H1 (cell line): ENCODE results near the gene CSNK2B. TPM values are rescaled to one million over a fixed set of nuclear protein-coding genes. Genes with fewer than 3 reads are reported as not detected.
A peak's percentile ranks its signal among the peaks of the same experiment; 100 is the strongest.

Experiments
- CTCF ChIA-PET: fragments of 300-600 bp; sonication (Branson Sonifier 250); formaldehyde crosslinking; loops from one replicate; lab custom pipeline; 2021; ENCODE audit not compliant: partially characterized antibody; lab: Charles Lee
- POLR2A ChIA-PET: fragments of 300-600 bp; sonication (Branson Sonifier 250); formaldehyde crosslinking; loops from one replicate; lab custom pipeline; 2021; ENCODE audit warnings: inconsistent platforms; ENCODE audit not compliant: partially characterized antibody; lab: Charles Lee
- DNase-seq, 2 experiments: peaks; one replicate each; pipeline versions ENCODE4 v3.0.0 to v3.0.0-alpha.2; 2010 to 2022; ENCODE audit warnings: low spot score in 2 of 2, low read depth in 1 of 2, mixed read lengths in 1 of 2
- FAIRE-seq: peaks from 2 replicates; lab custom pipeline; 2011; peaks lifted over from hg19 to GRCh38; lab: Jason Lieb, UNC
- H2AFZ ChIP-seq: 2 replicates; pipeline ENCODE4 v1.8.1; 2012; ENCODE audit warnings: low read length, inconsistent platforms
- H2AK5ac ChIP-seq: 2 replicates; pipeline ENCODE4 v1.6.1; 2013; ENCODE audit warnings: low read depth, low read length
- H2BK120ac ChIP-seq: replicated peaks from 2 replicates; pipeline ENCODE3; 2013; ENCODE audit warnings: low read depth, low read length, inconsistent platforms
- H2BK12ac ChIP-seq: 2 replicates; pipeline ENCODE4 v1.6.1; 2013; ENCODE audit warnings: low read depth, low read length
- H2BK15ac ChIP-seq: 2 replicates; pipeline ENCODE4 v1.6.1; 2013; ENCODE audit warnings: low read length
- H2BK20ac ChIP-seq: 2 replicates; pipeline ENCODE4 v1.6.1; 2013; ENCODE audit warnings: low read length
- H2BK5ac ChIP-seq: 2 replicates; pipeline ENCODE4 v1.6.1; 2013; ENCODE audit warnings: low read depth, low read length
- H3K14ac ChIP-seq: 2 replicates; pipeline ENCODE4 v1.6.1; 2013; ENCODE audit warnings: inconsistent platforms; ENCODE audit not compliant: insufficient read length
- H3K18ac ChIP-seq: 2 replicates; pipeline ENCODE4 v1.6.1; 2013; ENCODE audit warnings: low read length; ENCODE audit errors: extremely low read depth
- H3K23ac ChIP-seq: 2 replicates; pipeline ENCODE4 v1.6.1; 2013; ENCODE audit warnings: inconsistent platforms; ENCODE audit not compliant: insufficient read length
- H3K23me2 ChIP-seq: 2 replicates; pipeline ENCODE4 v1.6.1; 2013; ENCODE audit warnings: low read depth, low read length
- H3K27ac ChIP-seq: 2 replicates; pipeline ENCODE4 v1.6.1; 2011; ENCODE audit warnings: low read depth, low read length, inconsistent platforms
- H3K27me3 ChIP-seq, 4 experiments: replicated peaks in 1 of 4; 1 replicate in 1 of 4; 2 replicates in 3 of 4; pipeline versions ENCODE4 v1.6.1 to v1.8.1; 2011 to 2013; ENCODE audit warnings: low read length in 3 of 4, mild to moderate bottlenecking in 3 of 4, inconsistent platforms in 2 of 4, mixed read lengths in 2 of 4, moderate library complexity in 1 of 4; ENCODE audit not compliant: control insufficient read depth in 3 of 4, insufficient read depth in 3 of 4; ENCODE audit errors: extremely low read depth in 1 of 4
- H3K36me3 ChIP-seq, 4 experiments: 2 replicates each; pipeline versions ENCODE4 v1.6.1 to v1.8.1; 2011 to 2013; ENCODE audit warnings: mild to moderate bottlenecking in 4 of 4, low read length in 3 of 4, moderate library complexity in 2 of 4, control low read depth in 1 of 4, inconsistent platforms in 1 of 4; ENCODE audit not compliant: insufficient read depth in 4 of 4, control insufficient read depth in 2 of 4
- H3K4ac ChIP-seq: replicated peaks from 2 replicates; pipeline ENCODE3; 2013; ENCODE audit warnings: low read length, low read depth, mixed read lengths, inconsistent platforms; ENCODE audit not compliant: insufficient read length
- H3K4me1 ChIP-seq, 4 experiments: replicated peaks in 1 of 4; 1 replicate in 1 of 4; 2 replicates in 3 of 4; pipeline versions ENCODE4 v1.6.1 to v1.8.1; 2011 to 2013; ENCODE audit warnings: low read length in 3 of 4, inconsistent platforms in 2 of 4, mixed read lengths in 1 of 4; ENCODE audit not compliant: insufficient read depth in 4 of 4, control insufficient read depth in 3 of 4
- H3K4me2 ChIP-seq, 2 experiments: 2 replicates each; pipeline versions ENCODE4 v1.6.1 to v1.8.1; 2011 to 2013; ENCODE audit warnings: low read depth in 2 of 2, low read length in 2 of 2, control low read depth in 1 of 2, inconsistent platforms in 1 of 2, mild to moderate bottlenecking in 1 of 2; ENCODE audit not compliant: insufficient read depth in 1 of 2
- H3K4me3 ChIP-seq, 4 experiments: fragments of 200-600, 300-600 bp in 1 of 4; sonication (generic), shearing (Covaris generic), sonication (Bioruptor Twin) in 1 of 4; 2 replicates each; pipeline versions ENCODE4 v1.5.1 to v1.8.1; 2011 to 2016; ENCODE audit warnings: low read length in 4 of 4, low read depth in 3 of 4, control low read depth in 2 of 4, inconsistent platforms in 2 of 4, mild to moderate bottlenecking in 2 of 4, mixed read lengths in 1 of 4, moderate library complexity in 1 of 4; ENCODE audit not compliant: insufficient read depth in 2 of 4; ENCODE audit errors: extremely low read depth in 1 of 4
- H3K56ac ChIP-seq: replicated peaks from 2 replicates; pipeline ENCODE3; 2013; ENCODE audit warnings: low read depth, mild to moderate bottlenecking, mixed read lengths, low read length, inconsistent platforms; ENCODE audit not compliant: insufficient read length
- H3K79me1 ChIP-seq: 2 replicates; pipeline ENCODE4 v1.6.1; 2013; ENCODE audit warnings: low read depth, low read length, control low read depth
- H3K79me2 ChIP-seq, 2 experiments: 2 replicates each; pipeline versions ENCODE4 v1.6.1 to v1.8.1; 2012 to 2013; ENCODE audit warnings: low read length in 2 of 2, mild to moderate bottlenecking in 2 of 2, inconsistent platforms in 1 of 2; ENCODE audit not compliant: insufficient read depth in 2 of 2, control insufficient read depth in 1 of 2
- H3K9ac ChIP-seq, 4 experiments: replicated peaks in 1 of 4; 1 replicate in 1 of 4; 2 replicates in 3 of 4; pipeline versions ENCODE4 v1.6.1 to v1.8.1; 2011 to 2013; ENCODE audit warnings: low read depth in 3 of 4, low read length in 3 of 4, control low read depth in 2 of 4, mild to moderate bottlenecking in 2 of 4, moderate library complexity in 2 of 4, inconsistent platforms in 1 of 4; ENCODE audit errors: extremely low read depth in 1 of 4
- H3K9me3 ChIP-seq, 2 experiments: 2 replicates each; pipeline versions ENCODE4 v1.6.1 to v1.8.1; 2012 to 2013; ENCODE audit warnings: mild to moderate bottlenecking in 2 of 2, moderate library complexity in 2 of 2, control low read depth in 1 of 2, inconsistent platforms in 1 of 2, low read depth in 1 of 2, low read length in 1 of 2, mixed read lengths in 1 of 2; ENCODE audit not compliant: insufficient read depth in 2 of 2
- H4K20me1 ChIP-seq, 2 experiments: replicated peaks in 1 of 2; 2 replicates each; pipeline versions ENCODE3 to v1.8.1; 2011 to 2013; ENCODE audit warnings: inconsistent platforms in 2 of 2, low read length in 2 of 2, mild to moderate bottlenecking in 1 of 2; ENCODE audit not compliant: insufficient read depth in 2 of 2, control insufficient read depth in 1 of 2
- H4K5ac ChIP-seq: 2 replicates; pipeline ENCODE4 v1.6.1; 2013; ENCODE audit warnings: low read length, low read depth, mixed read lengths, inconsistent platforms; ENCODE audit not compliant: insufficient read length
- H4K8ac ChIP-seq: 2 replicates; pipeline ENCODE4 v1.8.0; 2013; ENCODE audit warnings: mild to moderate bottlenecking, moderate library complexity, low read length, inconsistent platforms; ENCODE audit not compliant: insufficient read depth; ENCODE audit errors: extremely low read depth
- H4K91ac ChIP-seq: replicated peaks from 2 replicates; pipeline ENCODE3; 2013; ENCODE audit warnings: low read length, mixed read lengths, inconsistent platforms; ENCODE audit not compliant: insufficient read length
- ATF3 ChIP-seq: IDR thresholded peaks from 2 replicates; pipeline ENCODE4 v1.6.1; 2011; ENCODE audit warnings: low read depth, mild to moderate bottlenecking, low read length; ENCODE audit not compliant: insufficient read depth
- FOSL1 ChIP-seq: IDR thresholded peaks from 2 replicates; pipeline ENCODE4 v1.6.1; 2011; ENCODE audit warnings: mild to moderate bottlenecking, low read depth, low read length, moderate library complexity; ENCODE audit not compliant: insufficient read depth
- HDAC2 ChIP-seq, 2 experiments: fragments of 300-600 bp in 1 of 2; sonication (generic) in 1 of 2; IDR thresholded peaks; 2 replicates each; pipeline ENCODE4 v1.6.1; 2011 to 2012; ENCODE audit warnings: low read depth in 2 of 2, low read length in 2 of 2, mild to moderate bottlenecking in 2 of 2, moderate library complexity in 2 of 2, borderline replicate concordance in 1 of 2, inconsistent platforms in 1 of 2
- JUN ChIP-seq: IDR thresholded peaks from 2 replicates; pipeline ENCODE4 v1.6.1; 2011; ENCODE audit warnings: low read depth, mild to moderate bottlenecking, improper control_type of control experiment, low read length
- SP4 ChIP-seq: IDR thresholded peaks from 2 replicates; pipeline ENCODE4 v1.6.1; 2012; ENCODE audit warnings: low read length, inconsistent platforms
- TAF7 ChIP-seq: optimal IDR thresholded peaks from 2 replicates; pipeline ENCODE3; 2011; ENCODE audit warnings: low read depth, mild to moderate bottlenecking, inconsistent platforms, low read length, moderate library complexity, borderline replicate concordance
- WGBS, 2 experiments: shearing (Covaris generic) in 1 of 2; methylation state at CpG; one replicate each; pipeline versions ENCODE4 v1.1.6 to v1.1.7; 2013 to 2015; ENCODE audit warnings: low lambda C conversion rate in 2 of 2, mixed read lengths in 2 of 2, inconsistent platforms in 1 of 2, low coverage in 1 of 2, missing lambda C conversion rate in 1 of 2; ENCODE audit not compliant: insufficient replicate concordance in 2 of 2, insufficient coverage in 1 of 2, insufficient read length in 1 of 2; ENCODE audit errors: extremely low coverage in 1 of 2, missing lambda C conversion rate in 1 of 2; 5-methylcytosine and 5-hydroxymethylcytosine counted together
- long read RNA-seq, 2 experiments: library from RNA in 1 of 2; library from capped mRNA in 1 of 2; stranded (forward); transcript quantifications; one replicate each; pipeline ENCODE4 v2.0.0, GENCODE V29; 2021; ENCODE audit warnings: inconsistent platforms in 1 of 2
- polyA minus RNA-seq, 3 experiments: library from RNA; depleted of rRNA, polyadenylated mRNA; stranded (reverse); fragments of >200 nt; gene quantifications; 1 replicate in 2 of 3; 2 replicates in 1 of 3; pipeline ENCODE4 v1.2.3, GENCODE V29; 2011
- polyA plus RNA-seq, 7 experiments: library from polyadenylated mRNA; depleted of rRNA in 3 of 7; stranded (reverse) in 5 of 7; unstranded in 2 of 7; fragments of >200 nt in 5 of 7; fragments of 200-250 nt in 2 of 7; gene quantifications; 1 replicate in 5 of 7; 2 replicates in 1 of 7; 4 replicates in 1 of 7; pipeline versions ENCODE4 v1.2.1 to v1.2.3, GENCODE V29; 2011 to 2013; ENCODE audit warnings: missing spikeins in 2 of 7, mixed read lengths in 2 of 7
- total RNA-seq: library from RNA; stranded (reverse); fragmentation: NEBNext Ultra II Directional; extraction: Animal tissue kit (Norgen Biotek cat#: 25700); gene quantifications from 2 replicates; pipeline ENCODE4 v1.2.1, GENCODE V29; 2021

Gene CSNK2B
- total RNA-seq (192 and 208 TPM in 2 replicates), polyA plus RNA-seq (2011; rRNA removed) (147 and 169 TPM in 2 replicates), polyA minus RNA-seq (2011; rRNA and poly(A)+ RNA removed) (114 and 130 TPM in 2 replicates)
- 96.0 TPM for polyA plus RNA-seq (2011; cell fraction: cytosol; rRNA removed)
- 148 TPM for polyA plus RNA-seq (2011; cell fraction: nucleus; rRNA removed)
- 251 to 320 TPM (median 301 TPM) in 4 replicates for polyA plus RNA-seq (2012, experiment 1 of 2)
- 316 TPM for polyA plus RNA-seq (2012, experiment 2 of 2)
- 228 TPM for polyA plus RNA-seq (2013, experiment 1 of 2)
- 232 TPM for polyA plus RNA-seq (2013, experiment 2 of 2)
- 56.7 TPM for polyA minus RNA-seq (2011; cell fraction: cytosol; rRNA and poly(A)+ RNA removed)
- polyA minus RNA-seq (2011; cell fraction: nucleus; rRNA and poly(A)+ RNA removed) = 46.4 TPM
- long read RNA-seq, experiment 1, transcript CSNK2B-203 (7 exons, 948 nt) = major isoform, 241 of 296 reads
- long read RNA-seq, experiment 1, partial matches to known transcripts = 37 of 296 reads
- long read RNA-seq, experiment 1, other reads (novel, unspliced or antisense) = 14 of 296 reads
- long read RNA-seq, experiment 2, transcript CSNK2B-203 (7 exons, 948 nt) = major isoform, 205 of 215 reads
- long read RNA-seq, experiment 2, partial matches to known transcripts = 2 of 215 reads
- long read RNA-seq, experiment 2, other reads (novel, unspliced or antisense) = 4 of 215 reads

GRCh38 chr6:31665501-31666336, at the start of gene CSNK2B:
Gene CSNK2B (plus strand): TSS chr6:31666080. CDS start chr6:31666832, 752 bp downstream.
- Histone ChIP-seq H2BK120ac (no peak within 1 kb of the TSS), H3K9ac (peak within 1 kb of the TSS; percentile 80 to 95 (median 90)), H4K20me1 (peaks cover 7 to 11% of the 10 kb centered on the region in 2 experiments), H3K23ac (no peak within 1 kb of the TSS), H4K5ac (peak within 1 kb of the TSS; percentile 92), H3K27ac (peak within 1 kb of the TSS; percentile 97), H3K4me1 (peaks cover 0 to 12% (median 4%) of the 10 kb centered on the region in 4 experiments; a peak in 5 of 7 replicates), H3K9me3 (0 out of 4 replicates have a peak, but pooled peaks cover 0 to under 1% of the 10 kb centered on the region in 2 experiments), H3K23me2 (peaks cover 10% of the 10 kb centered on the region), H2BK15ac (peak within 1 kb of the TSS; percentile 93; the same call in 1 of the 2 replicates), H4K8ac (peak within 1 kb of the TSS; percentile 94), H4K91ac (peak within 1 kb of the TSS; percentile 94), H2BK5ac (peak within 1 kb of the TSS; percentile 91), H3K4me2 (peak within 1 kb of the TSS; percentile 74 to 85), H3K79me2 (peaks cover 0 to 41% of the 10 kb centered on the region in 2 experiments; a peak in 3 of 4 replicates), H3K4ac (peak within 1 kb of the TSS; percentile 96), H3K14ac (no peak within 1 kb of the TSS), H2AK5ac (no peak within 1 kb of the TSS), H3K4me3 (peak within 1 kb of the TSS; percentile 88 to 94 (median 91)), H2BK20ac (no peak within 1 kb of the TSS), H2AFZ (peak within 1 kb of the TSS; percentile 25; the same call in 1 of the 2 replicates), H3K36me3 (peaks cover 27 to 54% (median 42%) of the 10 kb centered on the region in 4 experiments), H3K56ac (peak within 1 kb of the TSS; percentile 43), H3K79me1 (peaks cover 9% of the 10 kb centered on the region), H3K27me3 (no peaks in the 10 kb centered on the region), H3K18ac (peak within 1 kb of the TSS; percentile 98), H2BK12ac (peak within 1 kb of the TSS; percentile 30; the same call in 1 of the 2 replicates)
- WGBS, 2 experiments = 3% methylated on average over 32 of the region's 63 CpGs; no CpG with 5 or more reads in 1 of the 2 experiments
- POLR2A ChIA-PET = interaction anchor here (0.6 to 25.5 kb wide), 28 partner anchors 7 to 232 kb away, joined by 3 to 883 read pairs (median 4); partner anchors contain the start of genes AIF1, APOM, ATP6V1G2 and BAG6
- peak; percentile 88 to 91 for DNase-seq
- FAIRE-seq = no peak
- CTCF ChIA-PET = interaction anchor here (0.5 to 3.8 kb wide), 10 partner anchors 12 to 168 kb away, joined by 3 to 38 read pairs (median 4); partner anchors contain the start of genes APOM and BAG6
- TF ChIP-seq TAF7 = peak; percentile 94
- TF ChIP-seq FOSL1 = no peak
- peak; percentile 63; the same call in 1 of the 2 replicates for TF ChIP-seq ATF3
- TF ChIP-seq HDAC2 (IDR thresholded peaks at IDR 0.05; ENCODE audit: borderline replicate concordance in 1 of 2, low read depth in 2 of 2, low read length in 2 of 2) = peak in 1 of 2 experiments; percentile 77; a peak in 1 of 4 replicates
- TF ChIP-seq SP4 = no peak
- TF ChIP-seq JUN = no peak
